ENCODE results near the gene SLC22A31. TPM values are rescaled to one million over a fixed set of nuclear protein-coding genes. Genes with fewer than 3 reads are reported as not detected.
A peak's percentile ranks its signal among the peaks of the same experiment; 100 is the strongest.
"Not testable (repeated sequence)": the region's sequence is repeated elsewhere in the genome, so short reads cannot be mapped to it uniquely, and the experiment has no call there.

The SLC22A31 gene
- total RNA-seq, 1 experiment from 2014 or later = not detected

- Histone ChIP-seq H3K4me3 (ENCODE audit: low read length) (no peak overlapping the region), H3K27ac (ENCODE audit: low read length) (no peak overlapping the region), H4K20me1 (ENCODE audit: insufficient read depth, low read depth, low read length) (no peaks in the 10 kb centered on the region), H3K9me2 (replicated peaks; ENCODE audit: insufficient read depth, low read length) (no peaks in the 10 kb centered on the region), H3K36me3 (ENCODE audit: insufficient read depth, low read length) (no peaks in the 10 kb centered on the region), H3K4me2 (ENCODE audit: low read depth, low read length, poor library complexity, severe bottlenecking) (no peak overlapping the region), H2AFZ (ENCODE audit: low read length) (no peak overlapping the region), H3K27me3 (ENCODE audit: low read length) (no peaks in the 10 kb centered on the region), H3K9me3 (ENCODE audit: low read length) (no peaks in the 10 kb centered on the region), H3K79me2 (ENCODE audit: low read length) (no peaks in the 10 kb centered on the region), H3K4me1 (ENCODE audit: low read length) (no peaks in the 10 kb centered on the region), H3K9ac (ENCODE audit: low read length) (no peak overlapping the region)
- DNase-seq = no peak
Measured at GRCh38 chr16:89197633-89198416, 2.5 kb downstream of the SLC22A31 start.

GRCh38 chr16:89197033-89197632 lies 3.2 kb downstream of the SLC22A31 start:
- no peaks in the 10 kb centered on the region for H3K79me2 ChIP-seq (ENCODE audit: low read length)
- H3K27ac ChIP-seq (ENCODE audit: low read length) = no peak overlapping the region
- H2AFZ ChIP-seq (ENCODE audit: low read length) = no peak overlapping the region
- H4K20me1 ChIP-seq (ENCODE audit: insufficient read depth, low read depth, low read length) = no peaks in the 10 kb centered on the region
- no peak overlapping the region for H3K9ac ChIP-seq (ENCODE audit: low read length)
- no peak overlapping the region for H3K4me3 ChIP-seq (ENCODE audit: low read length)
- no peaks in the 10 kb centered on the region for H3K4me1 ChIP-seq (ENCODE audit: low read length)
- no peak overlapping the region for H3K4me2 ChIP-seq (ENCODE audit: low read depth, low read length, poor library complexity, severe bottlenecking)
- no peaks in the 10 kb centered on the region for H3K9me3 ChIP-seq (ENCODE audit: low read length)
- no peaks in the 10 kb centered on the region for H3K36me3 ChIP-seq (ENCODE audit: insufficient read depth, low read length)
- DNase-seq = no peak
- H3K9me2 ChIP-seq (replicated peaks; ENCODE audit: insufficient read depth, low read length) = no peaks in the 10 kb centered on the region
- H3K27me3 ChIP-seq (ENCODE audit: low read length) = no peaks in the 10 kb centered on the region

DNA sequence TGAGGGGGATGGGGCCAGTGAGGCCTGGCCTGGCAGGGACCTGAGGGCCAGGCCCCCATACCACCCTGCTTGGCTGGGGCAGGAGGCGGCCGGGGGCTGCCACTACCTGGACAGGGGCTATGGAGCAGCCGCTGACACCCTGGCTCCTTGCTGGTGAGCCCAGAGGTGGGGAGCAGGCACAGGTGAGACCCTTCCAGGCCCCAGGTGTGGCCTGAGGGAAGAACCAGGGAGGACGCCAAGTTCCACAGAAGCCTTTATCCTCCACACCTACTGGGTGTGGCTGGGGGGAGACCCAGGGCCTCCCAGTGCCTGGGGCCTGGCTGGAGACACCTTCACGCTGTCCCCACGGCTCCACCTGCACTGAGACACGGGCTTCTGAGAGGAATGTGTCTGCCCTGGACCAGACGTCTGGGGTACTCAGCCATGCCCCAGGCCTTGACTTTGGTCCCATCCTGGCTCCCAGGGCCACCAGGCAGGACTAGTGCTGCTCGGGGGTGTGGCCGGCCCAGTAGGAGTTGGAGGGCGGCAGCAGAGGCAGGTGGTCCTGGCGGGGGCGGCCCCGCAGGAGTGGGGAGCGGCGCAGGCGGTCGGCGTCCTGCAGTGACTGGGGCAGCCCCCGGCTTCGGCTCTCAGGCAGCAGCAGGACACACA lies 4.7 kb downstream of the SLC22A31 start:
- no peaks in the 10 kb centered on the region for H3K9me2 ChIP-seq (replicated peaks; ENCODE audit: insufficient read depth, low read length)
- H3K27me3 ChIP-seq (ENCODE audit: low read length) = no peaks in the 10 kb centered on the region
- no peak overlapping the region for H2AFZ ChIP-seq (ENCODE audit: low read length)
- H3K36me3 ChIP-seq (ENCODE audit: insufficient read depth, low read length) = no peaks in the 10 kb centered on the region
- no peaks in the 10 kb centered on the region for H4K20me1 ChIP-seq (ENCODE audit: insufficient read depth, low read depth, low read length)
- H3K4me1 ChIP-seq (ENCODE audit: low read length) = no peaks in the 10 kb centered on the region
- no peak overlapping the region for H3K27ac ChIP-seq (ENCODE audit: low read length)
- no peak for DNase-seq
- no peak overlapping the region for H3K9ac ChIP-seq (ENCODE audit: low read length)
- no peak overlapping the region for H3K4me3 ChIP-seq (ENCODE audit: low read length)
- H3K79me2 ChIP-seq (ENCODE audit: low read length) = no peaks in the 10 kb centered on the region
- H3K9me3 ChIP-seq (ENCODE audit: low read length) = no peaks in the 10 kb centered on the region
- no peak overlapping the region for H3K4me2 ChIP-seq (ENCODE audit: low read depth, low read length, poor library complexity, severe bottlenecking)

DNA sequence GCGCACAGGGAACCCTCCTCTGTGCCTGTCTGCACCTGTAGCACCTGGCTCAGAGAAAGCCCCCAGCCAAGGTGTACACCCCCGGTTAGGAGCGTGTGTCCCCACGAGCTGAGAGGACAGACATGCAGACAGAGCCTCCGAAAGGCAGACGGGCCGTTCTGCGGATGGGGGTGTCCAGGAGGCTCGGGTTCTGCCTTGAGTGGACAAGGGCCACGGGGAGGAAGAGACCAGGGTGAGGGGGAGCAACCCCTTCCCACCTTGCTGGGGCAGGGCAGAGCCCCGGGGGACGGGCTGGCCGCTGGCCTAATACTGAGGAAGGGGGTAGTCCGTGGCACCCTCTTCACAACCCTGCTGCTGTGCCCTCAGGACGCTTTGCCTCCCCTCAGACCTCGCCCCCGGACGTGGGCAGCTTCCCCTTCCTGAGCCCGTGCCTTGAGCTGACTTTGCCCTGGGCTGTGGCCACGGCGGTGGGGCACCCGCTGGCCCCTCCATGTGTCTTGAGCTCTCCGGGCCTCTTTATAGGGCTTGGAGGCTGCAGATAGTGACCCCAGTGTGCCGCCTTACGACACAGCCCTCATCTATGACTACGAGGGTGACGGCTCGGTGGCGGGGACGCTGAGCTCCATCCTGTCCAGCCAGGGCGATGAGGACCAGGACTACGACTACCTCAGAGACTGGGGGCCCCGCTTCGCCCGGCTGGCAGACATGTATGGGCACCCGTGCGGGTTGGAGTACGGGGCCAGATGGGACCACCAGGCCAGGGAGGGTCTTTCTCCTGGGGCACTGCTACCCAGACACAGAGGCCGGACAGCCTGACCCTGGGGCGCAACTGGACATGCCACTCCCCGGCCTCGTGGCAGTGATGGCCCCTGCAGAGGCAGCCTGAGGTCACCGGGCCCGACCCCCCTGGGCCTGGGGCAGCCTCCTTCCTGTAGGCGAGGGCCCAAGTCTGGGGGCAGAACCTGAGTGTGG lies 5.7 kb downstream of the SLC22A31 start:
- H3K27ac ChIP-seq (ENCODE audit: low read length) = no peak overlapping the region
- no peaks in the 10 kb centered on the region for H4K20me1 ChIP-seq (ENCODE audit: insufficient read depth, low read depth, low read length)
- no peak for DNase-seq
- H3K36me3 ChIP-seq (ENCODE audit: insufficient read depth, low read length) = no peaks in the 10 kb centered on the region
- H2AFZ ChIP-seq (ENCODE audit: low read length) = no peak overlapping the region
- H3K9me2 ChIP-seq (replicated peaks; ENCODE audit: insufficient read depth, low read length) = no peaks in the 10 kb centered on the region
- no peak overlapping the region for H3K9ac ChIP-seq (ENCODE audit: low read length)
- H3K27me3 ChIP-seq (ENCODE audit: low read length) = no peaks in the 10 kb centered on the region
- no peaks in the 10 kb centered on the region for H3K79me2 ChIP-seq (ENCODE audit: low read length)
- H3K4me3 ChIP-seq (ENCODE audit: low read length) = no peak overlapping the region
- H3K9me3 ChIP-seq (ENCODE audit: low read length) = no peaks in the 10 kb centered on the region
- H3K4me1 ChIP-seq (ENCODE audit: low read length) = no peaks in the 10 kb centered on the region
- no peak overlapping the region for H3K4me2 ChIP-seq (ENCODE audit: low read depth, low read length, poor library complexity, severe bottlenecking)

DNA sequence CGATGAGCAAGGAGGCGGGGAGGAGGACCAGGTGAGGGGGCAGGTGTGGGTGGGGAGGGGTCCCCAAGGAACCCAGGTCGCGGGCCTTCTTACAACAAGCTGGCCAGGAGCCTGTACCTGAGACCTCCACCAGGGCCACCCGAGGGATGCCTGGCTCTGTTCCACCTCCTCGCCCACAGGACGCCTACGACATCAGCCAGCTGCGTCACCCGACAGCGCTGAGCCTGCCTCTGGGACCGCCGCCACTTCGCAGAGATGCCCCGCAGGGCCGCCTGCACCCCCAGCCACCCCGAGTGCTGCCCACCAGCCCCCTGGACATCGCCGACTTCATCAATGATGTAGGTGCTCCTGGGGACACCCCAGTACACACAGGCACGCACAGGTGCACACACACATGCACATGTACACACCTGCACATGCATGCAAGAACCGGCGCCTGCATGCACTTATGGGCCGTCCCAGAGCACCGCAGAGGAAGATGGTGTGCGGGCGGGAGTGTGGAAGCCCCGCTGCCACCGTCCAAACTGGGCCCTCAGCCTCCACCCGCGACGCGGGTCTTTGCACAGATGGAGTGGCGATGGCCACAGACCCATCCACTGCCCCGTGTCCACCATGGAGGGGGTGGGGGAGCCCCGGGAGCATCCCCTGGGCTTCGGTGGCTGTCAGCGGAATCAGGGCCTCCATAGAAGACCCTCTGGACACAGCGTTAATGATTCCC lies 6.6 kb downstream of the SLC22A31 start:
- H3K4me3 ChIP-seq (ENCODE audit: low read length) = no peak overlapping the region
- no peaks in the 10 kb centered on the region for H4K20me1 ChIP-seq (ENCODE audit: insufficient read depth, low read depth, low read length)
- H3K4me2 ChIP-seq (ENCODE audit: low read depth, low read length, poor library complexity, severe bottlenecking) = no peak overlapping the region
- no peaks in the 10 kb centered on the region for H3K27me3 ChIP-seq (ENCODE audit: low read length)
- no peak overlapping the region for H3K9ac ChIP-seq (ENCODE audit: low read length)
- H3K4me1 ChIP-seq (ENCODE audit: low read length) = no peaks in the 10 kb centered on the region
- H3K36me3 ChIP-seq (ENCODE audit: insufficient read depth, low read length) = no peaks in the 10 kb centered on the region
- H3K79me2 ChIP-seq (ENCODE audit: low read length) = no peaks in the 10 kb centered on the region
- H2AFZ ChIP-seq (ENCODE audit: low read length) = no peak overlapping the region
- H3K27ac ChIP-seq (ENCODE audit: low read length) = no peak overlapping the region
- H3K9me3 ChIP-seq (ENCODE audit: low read length) = no peaks in the 10 kb centered on the region
- DNase-seq = no peak
- H3K9me2 ChIP-seq (replicated peaks; ENCODE audit: insufficient read depth, low read length) = no peaks in the 10 kb centered on the region

- H3K4me2 ChIP-seq (ENCODE audit: low read depth, low read length, poor library complexity, severe bottlenecking) = no peak overlapping the region
Measured at GRCh38 chr16:89192956-89193575, 7.3 kb downstream of the SLC22A31 start.

DNA sequence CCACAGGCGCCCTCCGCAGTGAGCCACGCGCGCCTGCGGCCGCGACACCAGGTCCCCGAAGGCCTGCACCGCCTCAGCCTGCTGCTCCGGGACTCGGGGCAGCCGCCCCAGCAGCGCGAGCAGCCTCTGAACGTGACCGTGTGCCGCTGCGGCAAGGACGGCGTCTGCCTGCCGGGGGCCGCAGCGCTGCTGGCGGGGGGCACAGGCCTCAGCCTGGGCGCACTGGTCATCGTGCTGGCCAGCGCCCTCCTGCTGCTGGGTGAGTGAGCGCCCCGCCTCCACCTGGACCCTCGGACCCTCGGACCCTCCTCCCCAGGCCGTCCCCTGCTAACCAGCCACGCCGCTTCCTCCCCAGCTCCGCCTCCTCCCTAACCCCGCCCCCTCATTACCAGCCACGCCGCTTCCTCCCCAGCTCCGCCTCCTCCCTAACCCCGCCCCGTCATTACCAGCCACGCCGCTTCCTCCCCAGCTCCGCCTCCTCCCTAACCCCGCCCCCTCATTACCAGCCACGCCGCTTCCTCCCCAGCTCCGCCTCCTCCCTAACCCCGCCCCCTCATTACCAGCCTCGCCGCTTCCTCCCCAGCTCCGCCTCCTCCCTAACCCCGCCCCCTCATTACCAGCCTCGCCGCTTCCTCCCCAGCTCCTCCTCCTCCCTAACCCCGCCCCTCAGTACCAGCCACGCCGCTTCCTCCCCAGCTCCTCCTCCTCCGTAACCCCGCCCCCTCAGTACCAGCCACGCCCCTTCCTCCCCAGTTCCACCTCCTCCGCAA lies 8.0 kb downstream of the SLC22A31 start:
- H3K9me3 ChIP-seq (ENCODE audit: low read length); H3K4me2 ChIP-seq (ENCODE audit: low read depth, low read length, poor library complexity, severe bottlenecking); H3K9ac ChIP-seq (ENCODE audit: low read length); H2AFZ ChIP-seq (ENCODE audit: low read length); H3K36me3 ChIP-seq (ENCODE audit: insufficient read depth, low read length); H3K4me1 ChIP-seq (ENCODE audit: low read length); H4K20me1 ChIP-seq (ENCODE audit: insufficient read depth, low read depth, low read length); H3K4me3 ChIP-seq (ENCODE audit: low read length); H3K9me2 ChIP-seq (replicated peaks; ENCODE audit: insufficient read depth, low read length); H3K27me3 ChIP-seq (ENCODE audit: low read length); H3K27ac ChIP-seq (ENCODE audit: low read length); H3K79me2 ChIP-seq (ENCODE audit: low read length): not testable (repeated sequence)
- peak; percentile 91 for DNase-seq

More at GRCh38 chr16:89192956-89193575, 7.3 kb downstream of the SLC22A31 start:
- no peaks in the 10 kb centered on the region for H3K9me3 ChIP-seq (ENCODE audit: low read length)
- H3K27me3 ChIP-seq (ENCODE audit: low read length) = no peaks in the 10 kb centered on the region
- H3K9ac ChIP-seq (ENCODE audit: low read length) = no peak overlapping the region
- H3K9me2 ChIP-seq (replicated peaks; ENCODE audit: insufficient read depth, low read length) = no peaks in the 10 kb centered on the region
- H2AFZ ChIP-seq (ENCODE audit: low read length) = no peak overlapping the region
- no peaks in the 10 kb centered on the region for H4K20me1 ChIP-seq (ENCODE audit: insufficient read depth, low read depth, low read length)
- no peaks in the 10 kb centered on the region for H3K36me3 ChIP-seq (ENCODE audit: insufficient read depth, low read length)
- DNase-seq = peak; percentile 80
- no peaks in the 10 kb centered on the region for H3K4me1 ChIP-seq (ENCODE audit: low read length)
- no peak overlapping the region for H3K27ac ChIP-seq (ENCODE audit: low read length)
- no peak overlapping the region for H3K4me3 ChIP-seq (ENCODE audit: low read length)
- H3K79me2 ChIP-seq (ENCODE audit: low read length) = no peaks in the 10 kb centered on the region

All from Karpas-422 (cell line).